IPS-18c (cell line): ENCODE data around the gene RPL31.

Source experiments
- H3K4me3 ChIP-seq: 2 replicates; pipeline ENCODE4 v1.7.0; 2013; ENCODE audit warnings: low read depth, mild to moderate bottlenecking, low read length, moderate library complexity; ENCODE audit not compliant: insufficient read depth
- H3K9me3 ChIP-seq: one replicate; pipeline ENCODE4 v1.6.1; 2013; ENCODE audit warnings: mild to moderate bottlenecking, low read length, moderate library complexity; ENCODE audit not compliant: control insufficient read depth, insufficient read depth

The RPL31 gene

DNA sequence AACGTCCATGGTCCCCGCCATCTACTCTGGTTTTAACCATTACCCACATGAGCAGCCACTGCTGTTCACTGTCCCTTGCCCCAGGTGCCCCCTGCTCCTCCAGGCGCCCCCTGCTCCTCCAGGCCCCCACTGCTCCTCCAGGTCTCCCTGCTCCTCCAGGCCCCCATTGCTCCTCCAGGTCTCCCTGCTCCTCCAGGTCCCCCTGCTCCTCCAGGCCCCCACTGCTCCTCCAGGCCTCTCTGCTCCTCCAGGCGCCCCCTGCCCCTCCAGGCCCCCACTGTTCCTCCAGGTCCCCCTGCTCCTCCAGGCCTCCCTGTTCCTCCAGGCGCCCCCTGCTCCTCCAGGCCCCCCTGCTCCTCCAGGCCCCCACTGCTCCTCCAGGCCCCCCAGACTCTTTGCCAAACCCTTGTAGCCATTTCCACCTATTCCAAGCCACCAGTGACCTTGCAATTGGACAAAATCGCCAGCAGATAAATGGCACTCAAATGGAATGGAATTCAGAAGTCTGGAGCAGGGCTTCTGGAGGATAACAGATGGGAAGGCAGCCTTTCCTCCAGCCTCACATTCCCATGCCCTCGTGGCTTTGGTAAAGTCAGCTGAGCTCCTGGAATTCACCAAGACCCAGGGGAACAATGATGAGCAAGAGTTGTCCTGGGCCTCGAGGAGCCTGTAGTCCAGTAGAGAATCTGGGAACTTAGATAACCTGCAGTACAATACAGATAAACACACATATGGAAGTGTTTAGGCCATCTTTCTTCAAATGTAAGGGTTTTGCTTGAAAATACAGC lies 13.3 kb upstream of the RPL31 start:
- no peak overlapping the region for H3K4me3 ChIP-seq
- H3K9me3 ChIP-seq: no peaks in the 10 kb centered on the region

DNA sequence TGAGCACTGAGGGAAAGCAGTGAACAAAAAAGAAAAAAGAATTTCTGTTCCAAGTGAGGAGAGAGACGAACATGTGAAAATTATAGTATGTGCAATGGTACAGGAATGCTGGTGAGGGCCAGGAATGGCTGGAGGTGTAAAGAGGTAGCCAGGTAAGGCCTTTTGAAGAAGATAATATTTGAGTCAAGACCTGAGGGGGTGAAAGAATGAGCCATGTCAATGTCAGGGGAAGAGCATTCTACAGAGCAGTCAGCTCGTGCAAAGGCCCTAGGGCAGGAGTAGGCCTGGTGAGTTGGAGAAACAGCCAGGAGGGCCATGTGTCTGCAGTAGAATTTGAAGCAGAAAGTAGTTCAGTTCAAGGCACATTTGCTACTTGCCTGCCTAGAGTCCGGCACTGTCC lies 12.4 kb upstream of the RPL31 start:
- H3K4me3 ChIP-seq: no peak overlapping the region

DNA sequence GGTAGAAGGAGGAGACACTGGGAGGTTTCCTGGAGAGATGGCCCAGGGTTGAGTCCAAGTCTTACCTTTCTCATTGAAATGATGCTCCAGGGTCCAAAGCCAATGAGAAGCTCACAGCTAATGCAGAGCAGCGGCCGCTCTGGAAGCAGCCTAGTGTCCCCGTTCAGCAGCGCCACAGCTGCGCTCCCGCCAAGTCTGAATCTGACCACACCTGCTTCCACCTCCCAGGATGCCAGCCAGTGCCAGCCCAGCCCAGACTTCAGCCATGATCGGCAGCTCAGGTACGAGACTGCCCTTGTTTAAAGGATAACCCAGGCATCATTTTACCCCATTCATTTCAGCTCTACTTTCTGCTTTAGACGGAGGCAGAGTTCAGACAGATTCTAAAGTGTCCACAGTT lies 11.9 kb upstream of the RPL31 start:
- Histone ChIP-seq H3K9me3 (no peaks in the 10 kb centered on the region), H3K4me3 (no peak overlapping the region)

More for the DNA sequence above, 12.4 kb upstream of the RPL31 start:
- no peaks in the 10 kb centered on the region for H3K9me3 ChIP-seq

DNA sequence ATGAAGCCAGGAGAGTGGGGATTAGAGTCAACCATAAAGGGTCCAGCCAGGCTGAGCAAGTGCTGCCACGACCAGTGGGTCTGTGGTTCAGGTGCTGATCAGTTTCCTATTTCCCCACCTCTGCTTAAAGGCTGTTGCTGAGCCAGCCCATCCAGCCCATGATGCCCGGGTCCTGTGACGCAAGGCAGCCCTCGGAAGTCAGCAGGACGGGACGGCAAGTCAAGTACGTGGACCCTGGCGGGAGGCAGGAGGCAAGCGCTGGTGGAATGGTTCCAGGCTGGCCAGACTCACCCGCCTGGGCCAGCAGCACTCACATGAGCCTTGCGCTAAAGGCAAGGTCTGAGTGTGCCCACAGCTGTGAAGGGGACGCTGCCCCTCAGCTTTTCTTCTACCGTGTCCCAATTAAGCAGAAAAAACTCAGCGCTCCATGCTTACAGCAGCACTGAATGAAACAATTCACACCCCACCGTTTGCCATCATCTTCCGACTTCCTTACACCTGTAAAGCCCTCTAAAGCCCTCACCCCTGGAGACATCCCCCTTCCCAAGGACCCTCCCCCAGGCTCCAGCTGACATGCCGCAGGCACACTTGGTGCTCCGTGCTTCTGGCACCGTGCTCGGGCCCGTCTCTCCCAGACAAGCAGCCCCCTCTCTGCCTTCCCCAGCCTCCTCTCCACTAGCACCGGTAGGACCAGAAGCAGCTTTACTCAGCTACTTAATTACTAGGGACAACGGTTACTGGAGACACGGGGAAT lies 11.3 kb upstream of the RPL31 start:
- Histone ChIP-seq H3K4me3 (no peak overlapping the region), H3K9me3 (no peaks in the 10 kb centered on the region)

DNA sequence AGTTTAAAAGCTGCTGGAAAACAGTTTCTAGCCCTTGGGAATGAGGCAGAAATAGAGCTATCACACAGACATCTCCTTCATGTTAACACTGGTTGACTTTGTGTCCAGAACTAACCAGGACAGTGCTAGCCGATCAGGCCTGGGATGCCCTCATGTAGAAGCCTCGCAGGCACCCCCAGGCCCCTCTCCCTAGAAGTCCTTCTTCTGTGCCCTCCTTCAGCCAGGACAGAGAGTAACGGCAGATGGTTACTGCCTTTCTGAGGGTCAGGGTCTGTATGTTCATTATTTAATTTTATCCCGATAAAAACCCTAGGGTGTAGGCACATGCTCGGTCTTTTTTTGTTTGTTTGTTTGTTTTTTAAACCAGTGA lies 10.7 kb upstream of the RPL31 start:
- Histone ChIP-seq H3K4me3 (no peak overlapping the region), H3K9me3 (no peaks in the 10 kb centered on the region)

DNA sequence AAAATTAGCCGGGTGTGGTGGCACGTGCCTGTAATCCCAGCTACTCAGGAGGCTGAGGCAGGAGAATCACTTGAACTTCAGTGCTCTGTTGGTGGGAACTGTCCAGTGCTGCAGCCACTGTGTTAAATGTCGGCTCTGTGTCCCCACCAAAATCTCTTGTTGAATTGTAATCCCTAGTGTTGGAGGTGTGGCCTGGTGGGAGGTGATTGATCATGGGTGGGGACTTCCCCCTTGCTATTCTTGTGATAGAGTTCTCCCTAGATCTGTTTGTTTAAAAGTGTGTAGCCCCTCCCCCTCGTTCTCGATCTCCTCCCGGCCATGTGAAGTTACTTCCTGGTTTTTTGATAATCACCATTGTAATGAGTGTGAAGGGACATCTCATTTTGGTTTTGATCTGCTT lies 9.8 kb upstream of the RPL31 start:
- H3K4me3 ChIP-seq: no peak overlapping the region
- no peaks in the 10 kb centered on the region for H3K9me3 ChIP-seq

DNA sequence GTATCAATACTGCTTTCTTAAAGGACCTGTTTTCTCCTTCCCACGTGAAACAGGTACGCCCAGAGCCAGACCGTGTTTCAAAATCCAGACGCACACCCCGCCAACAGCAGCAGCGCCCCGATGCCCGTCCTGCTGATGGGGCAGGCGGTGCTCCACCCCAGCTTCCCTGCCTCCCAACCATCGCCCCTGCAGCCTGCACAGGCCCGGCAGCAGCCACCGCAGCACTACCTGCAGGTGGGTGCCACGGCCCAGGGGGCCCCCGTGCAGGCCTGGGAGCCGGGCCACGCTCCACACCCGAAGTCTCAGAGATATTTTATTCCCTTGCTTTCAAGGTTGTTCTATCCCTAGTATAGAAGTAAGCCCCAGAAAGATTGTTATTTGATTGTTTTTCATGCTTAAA lies 8.8 kb upstream of the RPL31 start:
- no peaks in the 10 kb centered on the region for H3K9me3 ChIP-seq
- H3K4me3 ChIP-seq: no peak overlapping the region

DNA sequence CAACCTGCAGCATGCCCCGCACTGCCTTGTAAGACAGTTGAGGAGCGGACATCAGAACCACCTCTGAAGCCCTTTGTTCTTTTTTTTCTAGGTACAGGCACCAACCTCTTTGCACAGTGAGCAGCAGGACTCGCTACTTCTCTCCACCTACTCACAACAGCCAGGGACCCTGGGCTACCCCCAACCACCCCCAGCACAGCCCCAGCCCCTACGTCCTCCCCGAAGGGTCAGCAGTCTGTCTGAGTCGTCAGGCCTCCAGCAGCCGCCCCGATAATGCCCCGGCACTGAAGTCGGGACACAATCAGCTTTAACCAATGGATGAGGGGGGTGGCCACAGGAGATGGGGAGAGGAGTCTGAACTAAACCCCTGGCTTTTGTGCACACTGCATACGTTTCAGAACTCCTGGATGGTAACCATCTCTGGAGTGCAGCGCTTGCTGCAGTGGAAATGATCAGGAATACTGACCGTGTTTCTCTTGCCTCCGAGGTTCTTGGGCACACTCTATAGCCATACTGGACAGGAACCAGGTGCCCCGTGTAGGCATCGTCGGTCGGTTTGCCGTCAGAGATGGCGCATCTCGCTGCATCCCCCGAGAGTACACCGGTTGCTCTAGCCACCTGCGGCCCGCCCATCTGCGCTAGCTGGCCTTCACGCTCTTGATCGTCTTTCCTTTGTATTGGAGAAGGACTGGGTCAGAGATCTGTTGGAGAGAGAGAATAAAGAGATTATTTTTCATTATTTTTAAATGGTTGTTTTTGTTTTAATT lies 6.6 kb upstream of the RPL31 start:
- H3K9me3 ChIP-seq: no peaks in the 10 kb centered on the region

DNA sequence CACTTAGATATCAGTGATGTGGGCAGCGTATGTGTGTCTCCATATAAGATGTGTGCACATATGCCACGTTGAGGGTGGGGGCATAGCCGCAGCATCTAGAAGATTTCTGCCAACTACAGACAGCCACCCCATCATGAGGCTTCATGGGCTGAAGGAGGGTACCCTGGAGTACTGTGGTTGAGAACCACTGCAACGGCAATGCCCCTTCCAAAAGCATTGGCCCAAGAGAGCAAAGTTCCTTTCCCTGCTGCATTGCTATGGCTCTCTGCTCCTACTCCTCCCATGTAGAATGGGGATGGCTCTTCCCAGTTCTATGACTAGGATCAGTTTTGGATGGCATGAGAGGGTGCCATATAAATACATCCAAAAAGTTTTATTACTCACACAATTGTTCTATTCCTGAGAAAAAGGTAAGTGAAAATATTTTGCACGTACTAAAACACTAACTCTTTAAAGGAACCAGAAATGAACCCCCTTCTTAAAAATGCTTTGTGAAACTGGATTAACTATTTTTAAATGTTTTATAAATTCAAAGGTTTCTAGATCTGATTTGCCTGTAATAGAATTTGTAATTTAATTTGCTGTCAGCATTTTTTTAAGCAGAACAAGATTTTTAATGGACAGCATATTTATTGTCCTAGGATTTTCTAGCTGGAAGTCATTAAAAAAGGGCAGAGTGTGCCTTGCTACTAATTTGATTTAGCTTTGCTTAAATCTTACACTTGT lies 4.4 kb upstream of the RPL31 start:
- no peaks in the 10 kb centered on the region for H3K9me3 ChIP-seq
- no peak overlapping the region for H3K4me3 ChIP-seq

More for the DNA sequence above, 6.6 kb upstream of the RPL31 start:
- H3K4me3 ChIP-seq: no peak overlapping the region

DNA sequence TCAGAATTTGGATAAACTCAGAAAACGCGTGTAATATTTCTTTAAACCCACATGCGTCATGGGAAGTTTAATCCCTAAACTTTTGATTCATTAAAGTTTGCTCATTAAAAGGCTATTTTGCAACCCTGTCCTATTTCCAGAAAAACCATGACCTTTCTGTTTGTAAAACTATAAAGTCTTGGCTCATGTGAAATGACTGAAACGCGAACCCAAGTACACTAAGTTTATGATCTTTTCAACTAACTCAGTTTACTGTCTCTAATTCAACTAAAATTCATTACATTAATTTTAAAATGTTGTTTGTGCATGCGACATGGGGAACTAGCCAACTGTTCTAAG lies 3.9 kb upstream of the RPL31 start:
- H3K9me3 ChIP-seq: no peaks in the 10 kb centered on the region

DNA sequence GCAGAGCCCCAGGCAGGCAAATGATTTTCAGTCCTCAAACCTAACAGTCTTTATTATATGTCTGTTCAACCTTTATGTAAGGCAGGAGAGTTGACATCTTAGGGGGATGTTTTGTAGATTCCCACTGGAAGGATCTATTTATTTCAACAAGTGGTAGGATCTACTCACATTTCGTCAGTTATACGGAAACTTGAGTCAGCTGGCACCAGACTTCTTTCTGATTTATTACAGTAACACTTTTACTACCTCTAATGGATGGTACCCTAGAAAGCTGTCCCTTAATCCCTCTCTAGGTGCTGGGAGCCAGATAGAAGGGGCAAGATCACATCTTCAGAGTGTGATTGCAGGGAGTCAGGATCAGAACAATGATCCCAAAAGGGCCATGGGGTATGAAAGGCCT lies 2.1 kb upstream of the RPL31 start:
- H3K4me3 ChIP-seq: no peak overlapping the region

More for the DNA sequence above, 3.9 kb upstream of the RPL31 start:
- H3K4me3 ChIP-seq: no peak overlapping the region

DNA sequence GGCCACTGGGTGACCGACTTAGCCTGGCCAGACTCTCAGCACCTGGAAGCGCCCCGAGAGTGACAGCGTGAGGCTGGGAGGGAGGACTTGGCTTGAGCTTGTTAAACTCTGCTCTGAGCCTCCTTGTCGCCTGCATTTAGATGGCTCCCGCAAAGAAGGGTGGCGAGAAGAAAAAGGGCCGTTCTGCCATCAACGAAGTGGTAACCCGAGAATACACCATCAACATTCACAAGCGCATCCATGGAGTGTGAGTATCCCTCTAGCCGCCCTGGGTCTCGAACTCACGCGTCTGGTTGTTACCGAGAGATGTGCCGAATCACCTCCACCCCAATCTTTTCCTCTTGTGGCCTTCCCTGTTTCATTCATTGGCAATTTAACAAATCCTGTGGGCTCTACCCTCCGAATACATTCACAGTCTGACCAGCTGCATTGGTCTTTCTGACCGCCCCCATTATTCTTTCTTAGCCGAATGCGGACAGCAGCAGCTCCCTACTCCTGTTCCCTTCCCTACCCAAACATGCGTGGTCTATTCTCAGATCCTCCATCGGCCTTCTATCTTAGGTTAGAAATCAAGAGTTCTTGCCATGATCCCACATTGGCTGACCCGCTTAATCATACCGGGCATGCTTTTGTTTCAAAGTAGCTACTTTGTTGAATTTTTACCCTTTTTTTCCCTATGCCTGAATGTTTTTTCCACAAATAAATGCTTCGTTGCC lies 631 bp downstream of the RPL31 start:
- H3K4me3 ChIP-seq: peak overlapping the region; percentile 96

More for the DNA sequence above, 2.1 kb upstream of the RPL31 start:
- H3K9me3 ChIP-seq: no peaks in the 10 kb centered on the region

DNA sequence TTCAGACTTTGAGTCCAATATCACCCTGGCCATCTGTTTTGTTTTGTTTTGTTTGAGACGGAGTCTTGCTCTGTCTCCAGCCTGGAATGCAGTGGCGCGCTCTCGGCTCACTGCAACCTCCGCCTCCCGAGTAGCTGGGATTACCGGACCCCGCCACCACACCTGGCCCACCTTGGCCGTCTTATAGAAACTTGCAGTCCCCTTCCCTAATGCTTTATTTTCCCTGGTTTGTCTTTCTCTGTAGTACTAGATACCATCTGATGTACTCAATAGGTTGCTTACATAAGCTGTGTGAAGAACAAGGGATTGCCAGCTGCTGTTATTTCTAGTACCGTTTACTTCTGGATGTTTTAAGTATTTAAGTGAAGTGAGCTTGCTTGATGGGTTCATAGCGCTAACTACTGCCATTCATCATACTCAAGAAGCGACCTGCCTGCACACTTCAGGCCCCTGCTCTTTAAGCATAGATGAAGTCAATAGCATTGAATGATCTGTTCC lies 1.2 kb downstream of the RPL31 start:
- H3K9me3 ChIP-seq: no peaks in the 10 kb centered on the region
- peak overlapping the region; percentile 96 for H3K4me3 ChIP-seq

More for the DNA sequence above, 631 bp downstream of the RPL31 start:
- no peaks in the 10 kb centered on the region for H3K9me3 ChIP-seq

DNA sequence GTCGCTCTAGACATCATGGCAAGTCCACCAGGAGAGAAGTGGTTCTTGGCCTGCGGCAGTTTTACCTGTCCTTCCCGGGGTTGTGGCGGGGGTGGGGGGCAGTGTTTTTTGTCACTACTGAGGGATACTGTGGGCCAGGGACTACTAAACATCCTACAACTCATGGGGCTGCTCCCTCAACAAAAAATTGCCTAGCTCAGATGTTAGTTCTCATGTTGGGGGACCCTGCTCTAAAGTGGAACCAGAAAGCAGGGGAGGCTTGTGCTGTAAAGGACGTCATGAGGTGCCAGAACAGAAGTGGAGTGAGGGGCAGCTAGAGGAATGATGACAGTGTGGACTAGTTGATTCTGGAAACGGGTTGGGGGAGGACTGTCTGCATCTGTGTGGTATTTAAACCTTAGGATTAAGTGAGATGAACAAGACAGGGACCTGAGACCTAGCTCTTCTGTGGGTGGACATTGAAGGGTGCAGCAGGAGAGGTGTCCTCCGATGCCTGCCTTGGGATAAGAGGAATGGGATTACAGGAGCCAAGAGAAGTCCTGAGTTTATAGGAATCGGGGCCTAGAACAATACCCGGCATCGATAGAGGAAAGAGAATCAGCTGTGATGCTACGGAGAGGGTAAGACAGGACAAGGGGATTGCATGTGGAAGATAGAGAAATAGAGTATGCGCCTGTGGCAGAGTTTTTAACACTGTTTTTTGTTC lies 2.7 kb downstream of the RPL31 start:
- Histone ChIP-seq H3K9me3 (no peaks in the 10 kb centered on the region), H3K4me3 (no peak overlapping the region; the same call in none of the 2 replicates)

DNA sequence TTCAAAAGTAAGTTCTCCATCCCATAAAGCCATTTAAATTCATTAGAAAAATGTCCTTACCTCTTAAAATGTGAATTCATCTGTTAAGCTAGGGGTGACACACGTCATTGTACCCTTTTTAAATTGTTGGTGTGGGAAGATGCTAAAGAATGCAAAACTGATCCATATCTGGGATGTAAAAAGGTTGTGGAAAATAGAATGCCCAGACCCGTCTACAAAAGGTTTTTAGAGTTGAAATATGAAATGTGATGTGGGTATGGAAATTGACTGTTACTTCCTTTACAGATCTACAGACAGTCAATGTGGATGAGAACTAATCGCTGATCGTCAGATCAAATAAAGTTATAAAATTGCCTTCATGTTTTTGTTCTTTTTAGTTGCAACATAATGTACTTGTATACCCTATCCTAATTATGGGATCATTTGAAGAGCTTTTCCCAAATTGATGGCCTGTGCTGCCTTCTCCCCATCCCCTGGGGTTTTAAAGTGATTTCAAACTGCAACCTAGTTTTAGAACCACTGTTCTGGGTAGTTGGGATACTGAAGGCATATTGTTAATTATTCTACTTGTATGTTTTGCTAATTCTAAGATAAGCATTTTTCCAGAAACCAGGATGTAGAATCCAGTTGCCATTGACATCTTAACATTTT lies 4.1 kb downstream of the RPL31 start:
- Histone ChIP-seq H3K4me3 (no peak overlapping the region), H3K9me3 (no peaks in the 10 kb centered on the region)
